AG04450 (cell line): ENCODE measurements around the gene ABLIM3. TPM values are rescaled to one million over a fixed set of nuclear protein-coding genes. Genes with fewer than 3 reads are reported as not detected.

Source experiments
- CTCF ChIA-PET: fragments of 300-600, 350-600 bp; formaldehyde crosslinking; extraction: SDS; loops from one replicate; lab custom pipeline; 2022; ENCODE audit warnings: antibody characterized with exemption, inconsistent platforms; lab: Charles Lee
- POLR2A ChIA-PET: fragments of 350-600 bp; formaldehyde crosslinking; extraction: SDS; loops from one replicate; lab custom pipeline; 2021; ENCODE audit warnings: antibody characterized with exemption, inconsistent platforms; lab: Yijun Ruan, JAX
- DNase-seq: peaks from one replicate; pipeline ENCODE4 v3.0.0-alpha.2; 2011; ENCODE audit warnings: low read depth, low spot score
- H3K27ac ChIP-seq: one replicate; pipeline ENCODE4 v1.5.1; 2012; ENCODE audit warnings: low read depth, low read length, control low read depth
- H3K27me3 ChIP-seq: one replicate; pipeline ENCODE4 v1.6.0; 2012; ENCODE audit warnings: low read length; ENCODE audit not compliant: control insufficient read depth, insufficient read depth
- H3K4me3 ChIP-seq: 2 replicates; pipeline ENCODE4 v1.5.1; 2011; ENCODE audit warnings: mild to moderate bottlenecking, low read depth, low read length, control low read depth
- H3K9me3 ChIP-seq: 2 replicates; pipeline ENCODE4 v1.5.1; 2012; ENCODE audit warnings: low read length; ENCODE audit not compliant: control insufficient read depth, insufficient read depth
- polyA plus RNA-seq: library from polyadenylated mRNA; depleted of rRNA; stranded (reverse); fragments of >200 nt; gene quantifications from 2 replicates; pipeline ENCODE4 v1.2.3, GENCODE V29; 2011
- TF ChIP-seq, protein P1 (sequence below): IDR thresholded peaks from 2 replicates; pipeline ENCODE4 v1.5.1; 2011; ENCODE audit warnings: low read depth, low read length, control low read depth, inconsistent platforms

The ABLIM3 gene
- polyA plus RNA-seq, 1 experiment: 52.6 TPM

- ChIA-PET POLR2A (interaction anchor here (0.6 to 1.6 kb wide), 12 partner anchors 9 to 298 kb away, joined by 3 to 10 read pairs (median 4); partner anchors contain the start of genes ABLIM3 and AFAP1L1), CTCF (interaction anchor here (0.7 to 2.4 kb wide), 8 partner anchors 18 to 177 kb away, joined by 3 to 8 read pairs (median 4); partner anchors contain the start of gene ABLIM3)
- TF ChIP-seq, protein P1, sequence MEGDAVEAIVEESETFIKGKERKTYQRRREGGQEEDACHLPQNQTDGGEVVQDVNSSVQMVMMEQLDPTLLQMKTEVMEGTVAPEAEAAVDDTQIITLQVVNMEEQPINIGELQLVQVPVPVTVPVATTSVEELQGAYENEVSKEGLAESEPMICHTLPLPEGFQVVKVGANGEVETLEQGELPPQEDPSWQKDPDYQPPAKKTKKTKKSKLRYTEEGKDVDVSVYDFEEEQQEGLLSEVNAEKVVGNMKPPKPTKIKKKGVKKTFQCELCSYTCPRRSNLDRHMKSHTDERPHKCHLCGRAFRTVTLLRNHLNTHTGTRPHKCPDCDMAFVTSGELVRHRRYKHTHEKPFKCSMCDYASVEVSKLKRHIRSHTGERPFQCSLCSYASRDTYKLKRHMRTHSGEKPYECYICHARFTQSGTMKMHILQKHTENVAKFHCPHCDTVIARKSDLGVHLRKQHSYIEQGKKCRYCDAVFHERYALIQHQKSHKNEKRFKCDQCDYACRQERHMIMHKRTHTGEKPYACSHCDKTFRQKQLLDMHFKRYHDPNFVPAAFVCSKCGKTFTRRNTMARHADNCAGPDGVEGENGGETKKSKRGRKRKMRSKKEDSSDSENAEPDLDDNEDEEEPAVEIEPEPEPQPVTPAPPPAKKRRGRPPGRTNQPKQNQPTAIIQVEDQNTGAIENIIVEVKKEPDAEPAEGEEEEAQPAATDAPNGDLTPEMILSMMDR: no peak
These were observed 71.1 kb downstream of the ABLIM3 start for GRCh38 chr5:149212198-149212951.

DNA sequence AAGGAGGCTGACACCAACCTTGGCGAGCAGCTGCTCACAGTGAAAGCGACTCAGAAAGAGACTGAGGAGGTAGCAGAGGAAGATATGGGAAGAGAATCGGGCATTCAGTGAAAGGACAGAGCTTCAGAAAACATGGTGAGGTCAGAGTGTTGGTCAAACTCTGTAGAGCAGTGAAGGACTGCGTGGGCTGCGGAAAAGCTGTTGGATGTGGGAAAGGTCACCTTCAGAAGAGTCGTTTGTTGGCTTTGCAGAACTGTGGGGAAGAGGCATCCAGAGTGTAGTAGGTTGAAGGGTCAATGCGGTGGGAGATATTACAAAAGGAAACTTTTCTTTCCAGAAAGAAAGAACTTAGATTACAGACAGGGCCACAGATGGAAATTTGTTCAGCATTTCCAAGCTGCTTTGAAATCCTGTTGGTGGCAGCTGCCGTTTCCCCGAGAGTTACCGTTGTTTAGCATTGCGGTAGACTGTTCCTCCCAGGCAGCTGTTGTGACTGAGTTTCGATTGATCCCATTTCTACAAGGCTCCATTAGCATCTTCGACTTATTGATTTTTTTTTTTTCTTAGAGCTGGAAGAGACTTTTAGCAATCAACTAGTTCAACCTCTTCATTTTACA is 72.1 kb downstream of the ABLIM3 start:
- ChIA-PET POLR2A (interaction anchor here (1.6 kb wide), 1 partner anchor 10 kb away, joined by 6 read pairs; no protein-coding TSS in a partner anchor), CTCF (interaction anchor here (0.6 to 2.4 kb wide), 9 partner anchors 16 to 815 kb away, joined by 3 to 8 read pairs (median 4); partner anchors contain the start of gene ABLIM3)
- H3K27ac ChIP-seq: no peak overlapping the region
- no peaks in the 10 kb centered on the region for H3K9me3 ChIP-seq
- H3K27me3 ChIP-seq: no peaks in the 10 kb centered on the region
- H3K4me3 ChIP-seq: no peak overlapping the region
- TF ChIP-seq, protein P1: no peak
- no peak for DNase-seq

More at GRCh38 chr5:149212198-149212951, 71.1 kb downstream of the ABLIM3 start:
- peak overlapping the region; percentile 95 for H3K27ac ChIP-seq
- H3K9me3 ChIP-seq: no peaks in the 10 kb centered on the region
- H3K27me3 ChIP-seq: no peaks in the 10 kb centered on the region
- DNase-seq: peak; percentile 100
- no peak overlapping the region for H3K4me3 ChIP-seq

DNA sequence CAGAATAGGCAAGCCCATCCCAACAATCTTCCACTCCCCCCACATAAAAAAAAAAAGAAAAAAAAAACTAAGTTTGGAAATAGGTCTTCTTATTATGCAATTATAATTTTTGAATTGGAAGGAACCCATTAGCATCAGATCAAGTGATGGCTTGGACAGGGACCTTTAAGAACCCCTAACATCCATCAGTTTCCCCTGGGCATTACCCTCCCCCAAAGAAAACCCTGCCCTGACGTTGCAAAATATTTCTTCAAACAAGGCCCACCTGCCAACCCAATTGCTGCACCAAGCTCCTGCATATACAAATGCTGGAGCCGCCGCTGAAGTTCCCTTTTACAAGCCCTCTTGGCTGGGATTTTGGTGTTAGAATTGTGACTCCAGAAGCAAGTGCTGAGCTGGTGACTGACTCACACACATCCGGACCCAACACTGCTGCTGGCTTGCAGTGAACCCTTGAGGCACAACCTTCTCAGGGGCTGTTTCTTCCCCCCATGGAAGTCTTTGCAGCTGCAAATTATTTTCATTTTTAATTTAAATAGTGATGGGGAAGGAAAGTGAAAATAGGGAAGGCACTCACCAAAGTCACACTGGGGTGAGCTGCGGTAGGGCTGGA is 74.3 kb downstream of the ABLIM3 start:
- Histone ChIP-seq H3K9me3 (no peaks in the 10 kb centered on the region), H3K4me3 (no peak overlapping the region), H3K27ac (peak overlapping the region; percentile 42), H3K27me3 (no peaks in the 10 kb centered on the region)
- POLR2A ChIA-PET: interaction anchor here (1.1 kb wide), 1 partner anchor 72 kb away, joined by 8 read pairs; no protein-coding TSS in a partner anchor
- peak; percentile 24 for DNase-seq
- CTCF ChIA-PET: interaction anchor here (1.1 to 2.6 kb wide), 3 partner anchors 15 to 86 kb away, joined by 3 to 8 read pairs (median 3); partner anchors contain the start of gene ABLIM3
- TF ChIP-seq, protein P1: no peak

DNA sequence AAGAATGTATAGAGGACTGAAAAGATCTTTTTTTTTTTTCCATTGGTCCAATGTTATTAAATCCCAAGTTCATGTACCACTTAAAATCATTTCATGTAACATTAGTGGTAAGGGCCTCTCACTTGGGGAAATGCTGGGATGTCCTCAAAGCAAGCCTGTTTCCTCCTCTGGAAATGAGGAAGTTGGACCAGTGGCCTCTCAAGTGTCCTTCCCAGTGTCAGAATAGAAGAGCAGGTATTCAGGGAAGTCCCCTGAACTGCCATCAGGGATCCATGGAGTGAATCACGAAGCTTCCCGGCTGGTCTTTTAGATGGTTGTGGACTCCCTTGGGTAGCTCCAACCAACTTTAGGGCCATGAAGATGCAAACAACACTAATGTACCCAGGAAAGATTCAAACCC is 75.2 kb downstream of the ABLIM3 start:
- ChIA-PET CTCF (interaction anchor here (1.1 to 2.6 kb wide), 2 partner anchors 14 to 75 kb away, joined by 3 to 8 read pairs; partner anchors contain the start of gene ABLIM3), POLR2A (no interaction called here)
- DNase-seq: no peak
- H3K4me3 ChIP-seq: no peak overlapping the region
- no peak overlapping the region for H3K27ac ChIP-seq
- no peaks in the 10 kb centered on the region for H3K27me3 ChIP-seq
- TF ChIP-seq, protein P1: no peak
- no peaks in the 10 kb centered on the region for H3K9me3 ChIP-seq
